HG02943 (cell line): Measurements from ENCODE around the gene KCNK3.
"Not testable (repeated sequence)": the region's sequence is repeated elsewhere in the genome, so short reads cannot be mapped to it uniquely, and the experiment has no call there.

Source experiments
- ATAC-seq: cut with Tn5 transposase; IDR thresholded peaks from one replicate; pipeline ENCODE4 v1.9.1; 2021; ENCODE audit warnings: mild to moderate bottlenecking, low read depth, moderate library complexity; ENCODE audit not compliant: unreplicated experiment

The KCNK3 gene

DNA sequence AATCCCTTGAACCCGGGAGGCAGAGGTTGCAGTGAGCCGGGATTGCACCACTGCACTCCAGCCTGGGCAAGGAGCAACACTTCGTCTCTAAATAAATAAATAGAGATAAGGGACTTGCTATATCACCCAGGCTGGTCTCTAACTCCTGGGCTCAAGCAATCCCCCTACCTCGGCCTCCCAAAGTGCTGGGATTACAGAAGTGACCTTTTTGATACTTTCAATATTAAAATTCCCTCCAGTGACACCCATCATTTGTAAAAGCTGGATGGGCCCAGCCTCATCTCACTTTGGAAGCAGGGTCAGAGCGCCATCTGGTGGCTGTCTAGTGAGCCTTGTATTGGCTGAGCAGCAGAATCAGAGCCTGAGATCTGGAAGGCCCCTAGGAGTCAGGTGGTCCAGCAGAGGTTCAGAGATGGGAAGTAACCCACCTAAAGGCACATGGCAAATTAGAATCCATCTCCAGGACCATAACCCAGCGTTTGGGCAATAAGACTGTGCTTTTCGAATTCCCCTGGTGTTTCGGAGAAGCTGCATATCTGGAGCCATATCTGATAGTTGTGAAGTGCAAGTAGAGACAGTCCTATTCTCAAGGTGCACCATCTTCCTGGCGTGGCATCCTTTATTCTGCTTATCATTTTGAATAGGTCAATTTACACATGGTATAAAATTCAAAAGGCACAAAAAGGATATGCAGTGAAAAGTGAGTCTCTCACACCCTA lies 53.2 kb downstream of the KCNK3 start:
- ATAC-seq = no peak

GRCh38 chr2:26746934-26747333 lies 54.4 kb downstream of the KCNK3 start:
- ATAC-seq = no peak

- not testable (repeated sequence) for ATAC-seq
Measured at GRCh38 chr2:26749787-26750420, 57.4 kb downstream of the KCNK3 start.

DNA sequence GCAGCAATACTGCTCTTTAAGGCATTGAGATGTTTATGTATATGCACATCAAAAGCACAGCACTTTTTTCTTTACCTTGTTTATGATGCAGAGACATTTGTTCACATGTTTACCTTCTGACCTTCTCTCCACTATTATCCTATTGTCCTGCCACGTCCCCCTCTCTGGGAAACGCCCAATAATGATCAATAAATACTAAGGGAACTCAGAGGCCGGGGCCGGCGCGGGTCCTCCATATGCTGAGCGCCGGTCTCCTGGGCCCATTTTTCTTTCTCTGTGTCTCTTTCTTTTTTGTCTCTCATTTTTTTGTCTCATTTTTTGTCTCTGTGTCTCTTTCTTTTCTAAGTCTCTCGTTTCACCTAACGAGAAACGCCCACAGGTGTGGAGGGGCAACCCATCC lies 57.9 kb downstream of the KCNK3 start:
- ATAC-seq = not testable (repeated sequence)

DNA sequence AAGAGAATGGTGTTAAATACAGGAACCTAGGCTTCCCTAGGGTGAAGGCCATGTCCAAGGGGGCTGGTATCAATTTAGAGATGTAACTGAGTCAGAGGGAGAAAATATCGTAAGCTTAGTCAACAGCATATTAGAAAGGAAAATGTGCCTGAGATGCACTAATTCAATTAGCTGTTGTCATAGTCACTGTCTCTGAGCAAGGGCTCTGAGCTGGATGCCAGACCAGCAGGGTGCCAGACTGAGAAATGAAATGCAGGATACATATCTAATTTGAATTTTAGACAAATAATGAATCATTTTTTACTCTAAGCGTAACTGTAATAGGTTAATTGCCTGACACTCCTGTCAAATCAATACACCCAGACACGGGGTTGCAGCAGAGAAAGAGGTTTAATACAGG lies 60.1 kb downstream of the KCNK3 start:
- ATAC-seq = no peak

- ATAC-seq = no peak
Measured at GRCh38 chr2:26754539-26754938, 62.0 kb downstream of the KCNK3 start.

DNA sequence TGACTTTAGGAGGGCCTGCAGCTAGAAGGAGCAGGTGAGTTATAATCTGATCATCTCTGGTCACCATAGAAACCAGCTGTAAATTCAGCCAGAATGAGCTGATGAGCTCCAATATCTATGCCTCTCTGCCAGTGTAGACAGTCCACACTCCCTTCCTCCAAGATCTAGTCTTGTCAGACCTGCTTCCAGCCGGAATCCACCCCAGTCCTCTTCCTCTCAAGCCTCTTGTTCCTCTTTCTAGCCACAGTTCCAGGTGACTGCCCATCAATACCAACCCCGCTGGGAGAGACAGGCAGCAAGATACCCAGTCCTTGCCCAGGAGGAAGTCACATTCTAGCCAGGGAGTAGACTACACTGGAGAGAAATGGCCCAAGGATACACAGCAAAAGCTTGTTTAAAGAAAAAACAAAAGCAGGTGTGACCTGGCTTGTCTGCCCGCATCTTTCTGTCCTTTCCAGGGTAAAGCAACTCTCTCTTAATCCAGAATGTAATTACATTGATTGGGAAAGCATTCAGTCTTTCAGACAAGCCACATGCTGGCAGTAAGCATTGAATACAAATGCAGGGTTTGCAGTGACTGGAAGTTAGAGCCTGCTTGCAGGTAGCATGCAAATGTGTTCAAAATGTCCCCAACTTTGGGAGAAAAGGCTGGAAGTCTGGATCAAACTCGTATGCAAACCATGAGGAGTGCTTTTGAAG lies 62.6 kb downstream of the KCNK3 start:
- no peak for ATAC-seq

GRCh38 chr2:26756337-26756736 lies 63.8 kb downstream of the KCNK3 start:
- ATAC-seq = no peak

GRCh38 chr2:26757873-26758789 lies 65.6 kb downstream of the KCNK3 start:
- no peak for ATAC-seq

- no peak for ATAC-seq
Measured at GRCh38 chr2:26758790-26759321, 66.3 kb downstream of the KCNK3 start.

DNA sequence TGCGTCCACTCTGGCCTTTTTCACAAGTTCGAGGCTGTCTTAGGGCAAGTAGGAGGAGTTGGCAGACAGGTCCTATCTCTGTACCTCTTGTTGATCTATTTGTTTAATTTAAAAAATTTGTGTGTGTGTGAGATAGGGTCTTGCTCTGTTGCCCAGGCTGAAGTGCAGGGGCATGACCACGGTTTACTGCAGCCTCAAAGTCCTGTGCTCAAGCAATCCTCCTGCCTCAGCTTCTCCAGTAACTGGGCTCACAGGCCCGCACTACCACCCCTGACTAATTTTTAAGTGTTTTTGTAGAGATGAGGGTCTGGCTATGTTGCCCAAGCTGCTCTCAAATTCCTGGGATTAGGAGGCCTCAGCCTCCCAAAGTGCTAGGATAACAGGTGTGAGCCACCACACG lies 67.3 kb downstream of the KCNK3 start:
- ATAC-seq = no peak

- ATAC-seq = not testable (repeated sequence)
Measured at GRCh38 chr2:26760991-26761390, 68.5 kb downstream of the KCNK3 start.

- no peak for ATAC-seq
Measured at GRCh38 chr2:26763019-26763418, 70.5 kb downstream of the KCNK3 start.

DNA sequence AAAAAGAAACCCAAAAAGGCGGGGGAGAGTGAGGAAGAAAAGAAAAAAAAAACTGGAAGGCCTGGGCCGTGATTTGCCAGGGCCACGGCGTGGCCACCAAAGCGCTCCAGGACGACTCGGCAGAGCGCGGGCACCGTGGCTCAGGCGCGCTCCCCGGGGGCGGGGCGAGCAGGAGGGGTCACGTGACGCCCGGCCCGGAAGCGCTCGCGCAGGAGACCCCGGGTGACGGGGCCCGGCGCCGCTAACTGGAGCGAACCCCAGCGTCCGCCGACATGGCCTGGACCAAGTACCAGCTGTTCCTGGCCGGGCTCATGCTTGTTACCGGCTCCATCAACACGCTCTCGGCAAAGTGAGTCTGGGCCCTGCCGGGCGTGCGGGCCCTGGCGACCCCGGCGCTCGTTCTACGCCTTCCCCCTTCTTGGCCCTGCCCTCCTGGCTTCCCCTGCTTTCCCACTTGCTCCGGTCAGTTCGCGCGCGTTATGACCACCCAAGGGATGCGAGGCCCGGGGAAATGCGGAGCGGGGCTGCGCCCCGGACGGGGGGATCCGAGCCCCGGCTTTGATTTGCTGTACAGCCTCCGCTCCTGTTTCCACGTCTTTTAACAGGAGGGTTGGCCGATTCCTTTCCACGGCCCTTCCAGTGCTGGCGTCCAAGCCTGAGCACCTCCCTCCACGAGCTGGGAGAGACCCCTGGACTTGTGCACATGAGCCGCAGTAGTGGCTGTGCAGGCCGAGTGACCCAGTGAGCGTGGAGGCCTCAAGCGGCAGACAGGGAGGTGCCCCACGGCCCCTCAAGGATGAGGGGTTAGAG lies 71.8 kb downstream of the KCNK3 start, which contains the start of gene SLC35F6:
Gene SLC35F6, plus strand, starts transcription at position 207 of the 810 bp plus-strand sequence. Its CDS starts 66 bp downstream, at position 273.
- ATAC-seq = peak; percentile 73

DNA sequence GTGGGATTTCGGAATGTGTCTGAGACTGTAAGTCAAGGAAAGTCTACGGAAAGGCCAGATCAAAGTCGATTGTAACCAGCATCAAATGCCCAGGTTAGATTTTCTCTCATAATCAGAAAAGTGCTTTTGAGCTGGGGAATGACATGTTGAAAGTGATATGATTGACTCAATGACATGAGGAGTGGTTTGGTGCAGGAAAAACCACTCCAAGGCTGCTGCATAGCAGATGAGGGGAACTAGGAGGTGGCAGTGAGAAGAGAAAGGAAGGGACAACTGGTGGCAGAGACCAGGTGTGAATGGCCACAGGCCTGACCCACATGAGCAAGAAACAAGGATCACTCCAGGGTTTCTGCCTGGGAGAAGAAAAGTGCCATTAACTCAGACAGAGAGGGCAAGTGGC lies 72.4 kb downstream of the KCNK3 start:
- ATAC-seq = no peak

DNA sequence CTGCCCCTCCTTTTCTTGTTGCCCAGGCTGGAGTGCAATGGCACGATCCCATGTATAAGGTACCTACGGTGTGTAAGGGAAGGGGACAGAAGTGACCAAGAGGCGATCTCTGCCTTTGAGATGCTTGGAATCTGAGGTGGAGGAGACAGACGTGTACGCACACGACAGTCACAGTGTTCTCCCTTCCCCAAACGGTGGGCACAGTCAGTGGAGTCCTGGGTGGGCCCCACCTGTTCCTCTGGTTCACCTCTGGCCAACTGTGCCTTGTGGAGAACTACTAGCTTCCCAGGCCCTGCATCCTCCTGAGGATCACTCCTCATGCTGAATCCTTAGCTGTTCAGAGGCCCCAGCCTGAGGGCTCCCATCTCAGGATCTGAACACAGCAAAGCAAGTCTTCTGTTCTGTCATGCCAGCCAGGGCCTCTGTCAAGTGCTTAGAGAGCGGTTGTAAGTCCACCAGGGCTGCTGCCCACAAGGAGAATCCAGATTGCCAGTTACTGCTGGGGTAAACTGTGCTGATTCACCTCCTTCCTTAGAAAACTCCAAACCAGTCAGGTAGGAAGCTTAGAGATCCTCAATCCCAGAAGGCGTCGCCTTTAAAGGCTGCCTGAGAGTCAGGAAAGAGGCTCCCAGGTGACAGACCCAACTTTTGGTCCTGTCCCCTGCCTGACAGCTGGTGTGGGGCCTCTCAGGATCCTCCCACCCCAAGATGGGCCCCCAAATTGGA lies 73.1 kb downstream of the KCNK3 start:
- ATAC-seq = no peak

DNA sequence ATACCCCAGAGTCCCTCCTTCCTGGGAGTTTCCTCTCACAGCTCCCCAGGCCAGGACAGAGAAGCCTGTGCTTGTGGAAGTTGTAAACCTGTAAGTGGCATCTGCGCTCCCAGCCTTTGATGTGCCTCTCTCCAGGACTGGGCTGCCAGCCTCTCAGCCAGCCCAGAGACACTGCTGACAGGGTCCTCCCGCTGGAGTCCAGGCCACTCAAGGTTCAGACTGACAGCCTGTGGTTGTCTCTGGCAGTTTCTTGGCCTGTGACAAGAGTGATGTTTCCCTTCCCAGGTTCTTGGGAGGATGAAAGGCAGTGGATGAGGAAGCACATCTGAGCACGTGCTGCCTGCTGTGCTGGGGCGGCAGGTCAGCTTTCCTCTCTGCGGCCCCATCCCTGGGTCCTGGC lies 74.6 kb downstream of the KCNK3 start:
- no peak for ATAC-seq

DNA sequence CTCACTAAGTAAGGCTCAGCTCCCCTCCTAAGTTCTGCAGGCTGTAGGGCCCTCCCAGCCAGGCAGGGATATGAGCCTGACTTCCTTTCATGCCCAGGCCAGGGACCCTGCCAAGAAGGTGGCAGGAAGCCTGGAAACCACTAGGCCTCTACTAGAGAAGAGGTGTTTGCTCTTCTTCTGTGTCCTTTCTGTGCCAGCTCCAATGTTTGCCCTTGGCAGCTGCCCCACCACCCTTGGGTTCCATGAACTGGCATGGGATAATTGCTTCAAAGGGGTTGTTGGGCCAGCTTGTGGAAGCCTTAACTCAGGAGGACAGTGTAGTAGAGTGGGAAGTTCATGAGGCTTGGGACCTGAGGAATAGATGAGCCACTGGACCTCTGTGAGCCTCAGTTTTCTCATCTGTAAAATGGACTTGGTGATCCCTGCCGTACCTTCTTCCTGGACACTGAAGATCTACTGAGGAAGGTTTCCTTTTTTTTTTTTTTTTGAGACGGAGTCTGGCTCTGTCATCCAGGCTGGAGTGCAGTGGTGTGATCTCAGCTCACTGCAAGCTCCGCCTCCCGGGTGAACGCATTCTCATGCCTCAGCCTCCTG lies 75.5 kb downstream of the KCNK3 start:
- ATAC-seq = no peak

- no peak for ATAC-seq
Measured at GRCh38 chr2:26768759-26769088, 76.2 kb downstream of the KCNK3 start.
